ENCODE results near the gene ROBO2. TPM values are rescaled to one million over a fixed set of nuclear protein-coding genes. Genes with fewer than 3 reads are reported as not detected.

The ROBO2 gene
- polyA plus RNA-seq, 1 donor from 2014 or later: 55.5 TPM

- Histone ChIP-seq H3K4me2 (ENCODE audit: low read length) (no peak overlapping the region), H3F3A (ENCODE audit: insufficient read depth, low read length, poor library complexity, severe bottlenecking) (no peaks in the 10 kb centered on the region), H3K4me3 (ENCODE audit: low read length) (no peak overlapping the region), H4K20me1 (ENCODE audit: insufficient read depth) (no peaks in the 10 kb centered on the region), H3K9me3 (ENCODE audit: low read length) (no peaks in the 10 kb centered on the region), H2AFZ (ENCODE audit: low read depth, low read length) (no peak overlapping the region), H3K27me3 (ENCODE audit: insufficient read depth, low read depth, low read length) (no peaks in the 10 kb centered on the region), H3K36me3 (ENCODE audit: insufficient read depth, low read length) (no peaks in the 10 kb centered on the region), H3K9ac (ENCODE audit: low read length) (no peak overlapping the region), H3K9me2 (ENCODE audit: insufficient read depth, low read length) (no peaks in the 10 kb centered on the region), H3K79me2 (replicated peaks; ENCODE audit: insufficient read depth, low read length) (no peaks in the 10 kb centered on the region), H3K27ac (ENCODE audit: low read length) (no peak overlapping the region)
- TF ChIP-seq RAD21 (conservative IDR thresholded peaks at IDR 0.05): no peak
- no peak for TF ChIP-seq EZH2 (IDR thresholded peaks at IDR 0.05; ENCODE audit: borderline replicate concordance, insufficient read depth, low read length, poor library complexity, severe bottlenecking)
- TF ChIP-seq TAF1 (IDR thresholded peaks at IDR 0.05; ENCODE audit: low read depth): no peak
- TF ChIP-seq POLR2AphosphoS5 (IDR thresholded peaks at IDR 0.05): no peak
- TF ChIP-seq REST (IDR thresholded peaks at IDR 0.05; ENCODE audit: borderline replicate concordance): no peak
- no peak for TF ChIP-seq SMC3 (conservative IDR thresholded peaks at IDR 0.05; ENCODE audit: poor library complexity)
- no peak for TF ChIP-seq MXI1 (conservative IDR thresholded peaks at IDR 0.05; ENCODE audit: poor library complexity, severe bottlenecking)
- TF ChIP-seq EP300 (conservative IDR thresholded peaks at IDR 0.05; ENCODE audit: poor library complexity, severe bottlenecking): no peak
- no peak for TF ChIP-seq CTCF (IDR thresholded peaks at IDR 0.05; ENCODE audit: poor library complexity, severe bottlenecking)
Observed at GRCh38 chr3:77479021-77479420, 439.1 kb downstream of the ROBO2 start.

GRCh38 chr3:77489216-77489615 is 449.3 kb downstream of the ROBO2 start:
- Histone ChIP-seq H3K4me2 (ENCODE audit: low read length) (no peak overlapping the region), H3K79me2 (replicated peaks; ENCODE audit: insufficient read depth, low read length) (no peaks in the 10 kb centered on the region), H3K9ac (ENCODE audit: low read length) (no peak overlapping the region), H4K20me1 (ENCODE audit: insufficient read depth) (no peaks in the 10 kb centered on the region), H3F3A (ENCODE audit: insufficient read depth, low read length, poor library complexity, severe bottlenecking) (no peaks in the 10 kb centered on the region), H3K4me3 (ENCODE audit: low read length) (no peak overlapping the region), H3K36me3 (ENCODE audit: insufficient read depth, low read length) (no peaks in the 10 kb centered on the region), H2AFZ (ENCODE audit: low read depth, low read length) (no peak overlapping the region), H3K9me3 (ENCODE audit: low read length) (peaks cover 7% of the 10 kb centered on the region), H3K27me3 (ENCODE audit: insufficient read depth, low read depth, low read length) (no peaks in the 10 kb centered on the region), H3K9me2 (ENCODE audit: insufficient read depth, low read length) (no peaks in the 10 kb centered on the region), H3K27ac (ENCODE audit: low read length) (no peak overlapping the region)
- TF ChIP-seq POLR2AphosphoS5 (IDR thresholded peaks at IDR 0.05) (no peak), EZH2 (IDR thresholded peaks at IDR 0.05; ENCODE audit: borderline replicate concordance, insufficient read depth, low read length, poor library complexity, severe bottlenecking) (no peak), TAF1 (IDR thresholded peaks at IDR 0.05; ENCODE audit: low read depth) (no peak), REST (IDR thresholded peaks at IDR 0.05; ENCODE audit: borderline replicate concordance) (no peak), MXI1 (conservative IDR thresholded peaks at IDR 0.05; ENCODE audit: poor library complexity, severe bottlenecking) (no peak), EP300 (conservative IDR thresholded peaks at IDR 0.05; ENCODE audit: poor library complexity, severe bottlenecking) (no peak), SMC3 (conservative IDR thresholded peaks at IDR 0.05; ENCODE audit: poor library complexity) (no peak), CTCF (IDR thresholded peaks at IDR 0.05; ENCODE audit: poor library complexity, severe bottlenecking) (no peak), RAD21 (conservative IDR thresholded peaks at IDR 0.05) (no peak)
